ENCODE results near the gene NAPG.
"Not testable (repeated sequence)": the region's sequence is repeated elsewhere in the genome, so short reads cannot be mapped to it uniquely, and the experiment has no call there.

The NAPG gene

DNA sequence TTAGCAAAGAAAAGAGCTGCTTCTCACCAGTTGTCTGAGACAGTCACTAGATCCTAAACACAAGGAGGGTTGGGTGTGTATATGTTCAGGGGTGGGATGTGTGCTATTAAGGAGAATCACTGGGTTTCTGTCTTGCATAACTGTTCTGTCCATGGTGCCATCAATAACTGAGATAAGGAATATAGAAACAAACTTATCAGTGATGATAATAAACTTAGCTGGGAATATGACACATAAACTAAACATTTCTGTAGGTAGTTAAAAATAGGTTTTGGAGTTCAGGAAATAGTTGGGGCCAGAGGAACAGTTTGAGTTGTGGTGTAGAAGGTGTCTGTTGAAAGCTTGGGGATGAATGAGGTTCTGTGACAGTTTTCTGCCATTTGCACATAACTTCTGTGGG lies 17.4 kb downstream of the NAPG start:
- TF ChIP-seq, protein P1, sequence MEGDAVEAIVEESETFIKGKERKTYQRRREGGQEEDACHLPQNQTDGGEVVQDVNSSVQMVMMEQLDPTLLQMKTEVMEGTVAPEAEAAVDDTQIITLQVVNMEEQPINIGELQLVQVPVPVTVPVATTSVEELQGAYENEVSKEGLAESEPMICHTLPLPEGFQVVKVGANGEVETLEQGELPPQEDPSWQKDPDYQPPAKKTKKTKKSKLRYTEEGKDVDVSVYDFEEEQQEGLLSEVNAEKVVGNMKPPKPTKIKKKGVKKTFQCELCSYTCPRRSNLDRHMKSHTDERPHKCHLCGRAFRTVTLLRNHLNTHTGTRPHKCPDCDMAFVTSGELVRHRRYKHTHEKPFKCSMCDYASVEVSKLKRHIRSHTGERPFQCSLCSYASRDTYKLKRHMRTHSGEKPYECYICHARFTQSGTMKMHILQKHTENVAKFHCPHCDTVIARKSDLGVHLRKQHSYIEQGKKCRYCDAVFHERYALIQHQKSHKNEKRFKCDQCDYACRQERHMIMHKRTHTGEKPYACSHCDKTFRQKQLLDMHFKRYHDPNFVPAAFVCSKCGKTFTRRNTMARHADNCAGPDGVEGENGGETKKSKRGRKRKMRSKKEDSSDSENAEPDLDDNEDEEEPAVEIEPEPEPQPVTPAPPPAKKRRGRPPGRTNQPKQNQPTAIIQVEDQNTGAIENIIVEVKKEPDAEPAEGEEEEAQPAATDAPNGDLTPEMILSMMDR (conservative IDR thresholded peaks at IDR 0.05; ENCODE audit: low read depth, low read length) = no peak
- no peak for DNase-seq (ENCODE audit: low read depth)
- no peak overlapping the region for H3K4me3 ChIP-seq (ENCODE audit: low read length)

DNA sequence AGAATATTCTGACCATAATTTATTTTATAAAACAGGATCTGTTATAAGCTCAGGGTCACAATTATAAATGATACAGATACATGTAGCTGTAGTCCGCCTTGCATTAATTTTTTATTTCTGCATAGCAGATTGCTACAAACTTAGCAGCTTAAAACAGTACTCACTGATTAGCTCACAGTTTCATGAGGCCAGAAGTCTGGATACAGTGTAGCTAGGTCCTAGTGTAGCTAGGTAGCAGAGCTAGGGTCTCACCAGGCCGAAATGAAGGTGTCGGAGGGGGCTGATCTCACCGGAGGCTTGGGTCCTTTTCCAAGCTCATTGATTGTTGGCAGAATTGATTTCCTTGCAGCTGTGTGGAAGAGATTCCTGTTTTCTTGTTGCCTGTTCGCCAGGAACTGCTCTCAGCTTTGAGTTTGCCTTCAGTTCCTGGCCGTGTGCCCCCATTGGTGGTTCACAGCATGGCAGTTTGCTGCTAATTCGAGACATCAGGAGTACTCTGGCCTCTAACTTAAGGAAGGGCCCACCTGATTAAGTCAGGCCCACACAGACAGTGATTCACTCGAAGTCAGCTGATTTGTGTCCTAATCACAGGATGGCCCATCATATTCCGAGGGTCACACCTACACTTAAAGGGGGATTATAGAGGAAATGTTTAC lies 18.4 kb downstream of the NAPG start:
- no peak overlapping the region for H3K4me3 ChIP-seq (ENCODE audit: low read length)
- no peak for DNase-seq (ENCODE audit: low read depth)
- TF ChIP-seq, protein P1 (conservative IDR thresholded peaks at IDR 0.05; ENCODE audit: low read depth, low read length) = no peak

DNA sequence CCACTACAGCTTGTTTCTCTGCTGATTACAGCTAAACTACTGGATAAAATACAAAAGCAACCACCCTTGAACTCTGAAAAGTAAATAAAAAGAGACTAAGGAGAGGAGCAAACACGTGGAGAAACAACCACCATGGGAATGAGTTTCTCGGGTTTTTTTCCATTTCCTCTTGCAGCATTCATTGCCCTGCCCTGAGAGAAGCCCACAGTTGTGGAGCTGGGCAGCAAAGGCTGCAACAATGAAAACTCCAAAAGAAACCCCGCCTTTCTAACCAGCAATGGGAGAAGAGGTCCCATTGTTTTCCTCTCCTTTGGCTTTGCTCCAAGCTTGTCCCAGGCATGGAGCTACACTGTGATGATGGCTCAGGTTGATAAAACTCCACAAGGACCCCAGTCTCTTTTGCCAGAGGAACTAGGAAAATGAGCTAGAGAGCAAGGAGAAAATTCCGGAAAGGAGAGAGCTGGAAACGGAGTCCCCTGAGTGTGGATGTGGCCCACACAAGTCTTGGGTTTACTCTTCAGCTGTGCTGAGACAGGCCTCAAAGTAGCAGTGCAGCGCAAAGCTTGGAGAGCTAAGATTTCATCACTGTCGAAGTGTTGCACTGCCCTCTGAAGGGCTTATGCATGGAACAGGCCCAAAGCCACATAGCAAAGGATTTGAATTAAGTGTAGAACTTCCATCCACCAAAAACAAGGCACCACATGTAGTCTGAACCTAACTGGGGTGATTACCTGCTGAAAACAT lies 20.9 kb downstream of the NAPG start:
- TF ChIP-seq, protein P1 (conservative IDR thresholded peaks at IDR 0.05; ENCODE audit: low read depth, low read length) = no peak
- DNase-seq (ENCODE audit: low read depth) = no peak
- no peak overlapping the region for H3K4me3 ChIP-seq (ENCODE audit: low read length)

DNA sequence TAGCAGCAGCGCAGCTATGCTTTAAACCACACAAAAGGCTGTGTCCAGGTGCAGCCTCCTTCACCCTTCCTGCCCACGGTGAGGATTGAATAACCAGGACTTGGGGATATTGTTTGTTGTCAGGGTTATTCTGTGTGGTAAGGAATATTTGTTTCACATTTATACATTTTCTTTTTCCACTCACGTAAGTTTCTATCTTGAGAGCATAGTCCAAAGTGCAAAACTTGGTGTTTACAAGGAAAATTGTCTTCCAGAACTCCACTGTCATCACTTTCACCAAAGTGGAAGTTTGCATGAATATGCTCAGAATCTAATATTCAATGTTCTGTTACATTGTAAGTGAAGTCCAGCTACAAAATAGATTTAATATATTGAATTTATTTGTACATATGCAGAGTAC lies 26.4 kb downstream of the NAPG start:
- DNase-seq (ENCODE audit: low read depth) = no peak
- no peak overlapping the region for H3K4me3 ChIP-seq (ENCODE audit: low read length)
- TF ChIP-seq, protein P1 (conservative IDR thresholded peaks at IDR 0.05; ENCODE audit: low read depth, low read length) = no peak

DNA sequence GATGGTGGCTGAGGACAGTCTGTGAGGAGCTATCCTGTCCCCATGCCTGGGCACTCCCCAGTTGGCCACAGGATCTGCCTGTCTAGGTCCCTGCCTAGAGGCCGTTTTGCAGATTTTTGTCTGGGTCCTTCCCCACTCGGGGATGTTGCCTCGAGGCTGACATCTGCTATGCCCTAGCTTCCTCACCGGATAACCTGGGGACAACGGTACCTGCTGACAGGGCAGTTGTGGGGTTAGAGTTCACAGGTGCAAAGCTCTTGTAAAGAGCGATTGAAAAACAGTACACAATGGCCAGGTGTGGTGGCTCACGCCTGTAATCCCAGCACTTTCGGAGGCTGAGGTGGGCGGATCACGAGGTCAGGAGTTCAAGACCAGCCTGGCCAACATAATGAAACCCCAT lies 30.4 kb downstream of the NAPG start:
- DNase-seq (ENCODE audit: low read depth); H3K4me3 ChIP-seq (ENCODE audit: low read length): not testable (repeated sequence)

DNA sequence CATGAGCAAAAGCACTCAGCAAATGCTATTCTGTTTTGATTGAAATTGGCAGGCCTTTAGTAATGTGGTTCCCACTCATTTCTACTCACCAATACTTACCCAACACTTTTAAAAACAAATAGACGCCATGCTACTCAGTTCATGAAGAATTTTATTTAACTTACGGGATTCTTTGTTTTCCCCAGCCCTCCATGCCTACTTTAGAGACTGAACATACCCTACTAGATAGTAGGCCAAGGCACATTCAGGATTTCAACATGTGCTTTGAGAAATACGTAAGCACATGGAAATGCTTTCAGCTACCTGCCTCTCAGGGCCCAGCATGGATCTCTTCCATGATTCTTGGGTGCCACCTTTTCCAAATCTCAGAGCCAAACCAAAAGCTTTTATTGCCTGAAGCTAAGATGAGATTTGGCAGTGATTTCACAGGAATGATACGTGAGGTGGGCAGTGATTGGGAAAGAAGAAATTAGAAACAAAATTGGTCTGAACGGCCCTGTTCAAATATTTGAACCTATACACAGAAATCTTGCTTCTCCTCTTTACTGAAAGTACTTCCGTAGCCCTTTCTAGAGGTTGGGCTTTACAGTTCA lies 31.4 kb downstream of the NAPG start:
- TF ChIP-seq, protein P1 (conservative IDR thresholded peaks at IDR 0.05; ENCODE audit: low read depth, low read length) = no peak
- no peak for DNase-seq (ENCODE audit: low read depth)
- no peak overlapping the region for H3K4me3 ChIP-seq (ENCODE audit: low read length)

DNA sequence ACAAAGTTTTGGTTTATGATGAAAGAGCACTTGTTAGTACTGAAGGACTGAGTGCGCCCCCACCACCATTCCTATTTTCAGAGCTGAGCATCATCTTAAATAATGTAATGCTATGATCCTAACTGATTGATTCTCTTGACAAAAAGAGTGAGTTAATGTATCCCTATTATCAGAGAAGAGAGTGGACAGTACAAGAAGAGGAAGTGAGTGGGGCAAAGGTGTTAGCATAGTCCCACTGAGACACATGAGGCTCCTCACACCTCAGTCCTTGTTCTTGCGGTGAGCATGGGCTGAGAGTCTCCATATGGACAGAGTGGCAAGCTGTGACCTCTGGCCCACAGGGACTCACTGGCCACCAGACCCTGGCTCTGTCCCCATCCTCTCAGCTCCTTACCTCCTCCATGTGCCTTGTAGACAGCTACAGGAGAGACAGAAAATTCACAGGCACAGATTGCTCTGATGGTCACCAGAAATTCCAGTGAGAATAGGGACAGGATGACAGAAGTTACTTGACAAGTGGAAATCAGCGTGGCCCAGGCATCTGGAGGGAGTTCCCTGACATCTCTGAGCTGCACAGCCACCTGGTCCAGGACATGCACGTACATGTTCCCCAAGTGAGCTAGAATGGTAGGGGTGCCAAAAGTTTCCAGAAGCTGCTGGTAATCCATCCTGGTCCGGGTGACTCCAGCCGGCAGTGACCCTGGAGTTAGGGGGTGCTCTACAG lies 32.6 kb downstream of the NAPG start:
- DNase-seq (ENCODE audit: low read depth) = no peak
- no peak overlapping the region for H3K4me3 ChIP-seq (ENCODE audit: low read length)
- TF ChIP-seq, protein P1 (conservative IDR thresholded peaks at IDR 0.05; ENCODE audit: low read depth, low read length) = no peak
